LHCN-M2 (cell line): ENCODE data around the gene KLHL30. TPM values are rescaled to one million over a fixed set of nuclear protein-coding genes. Genes with fewer than 3 reads are reported as not detected.
A peak's percentile ranks its signal among the peaks of the same experiment; 100 is the strongest.

ENCODE experiments used
- DNase-seq: peaks from one replicate; pipeline ENCODE4 v3.0.0-alpha.2; 2012; ENCODE audit warnings: low read depth
- total RNA-seq: library from RNA; depleted of rRNA; stranded (reverse); fragments of >200 nt; gene quantifications from 2 replicates; pipeline ENCODE4 v1.2.3, GENCODE V29; 2014

Gene KLHL30
- total RNA-seq, 1 experiment from 2014 or later, result 2.1 TPM

- DNase-seq, result no peak
Observed at GRCh38 chr2:238130696-238131628, 7.5 kb upstream of the KLHL30 start.

GRCh38 chr2:238131761-238132462, 6.6 kb upstream of the KLHL30 start:
- DNase-seq, result no peak

GRCh38 chr2:238132463-238133450, 5.7 kb upstream of the KLHL30 start:
- no peak for DNase-seq

GRCh38 chr2:238133499-238134392, 4.7 kb upstream of the KLHL30 start:
- DNase-seq, result no peak

GRCh38 chr2:238134393-238134785, 4.1 kb upstream of the KLHL30 start:
- DNase-seq, result no peak

- DNase-seq, result no peak
Observed at GRCh38 chr2:238135601-238136150, 2.8 kb upstream of the KLHL30 start.

- DNase-seq, result peak; percentile 43
Observed at GRCh38 chr2:238136820-238137537, 1.5 kb upstream of the KLHL30 start.

GRCh38 chr2:238137885-238138284, 583 bp upstream of the KLHL30 start:
- no peak for DNase-seq

GRCh38 chr2:238139196-238140039, 950 bp downstream of the KLHL30 start:
- no peak for DNase-seq

- DNase-seq, result no peak
Observed at GRCh38 chr2:238140040-238140439, 1.6 kb downstream of the KLHL30 start.

- no peak for DNase-seq
Observed at GRCh38 chr2:238140721-238141540, 2.5 kb downstream of the KLHL30 start.

GRCh38 chr2:238141541-238142318, 3.3 kb downstream of the KLHL30 start:
- peak; percentile 84 for DNase-seq

GRCh38 chr2:238142382-238143205, 4.1 kb downstream of the KLHL30 start:
- DNase-seq, result no peak

GRCh38 chr2:238143239-238143951, 4.9 kb downstream of the KLHL30 start:
- DNase-seq, result peak; percentile 98

GRCh38 chr2:238144262-238144661, 5.8 kb downstream of the KLHL30 start:
- DNase-seq, result no peak
